AG10803 (cell line): Measurements from ENCODE around the gene C1S.

ENCODE experiments used
- DNase-seq: peaks from one replicate; pipeline ENCODE4 v3.0.0; 2010; ENCODE audit warnings: low read depth
- H3K4me3 ChIP-seq: 2 replicates; pipeline ENCODE4 v1.5.1; 2011; ENCODE audit warnings: mild to moderate bottlenecking, low read length, control low read depth
- TF ChIP-seq, protein P1 (sequence below): conservative IDR thresholded peaks from 2 replicates; pipeline ENCODE4 v1.5.1; 2011; ENCODE audit warnings: mild to moderate bottlenecking, low read length, control low read depth, inconsistent platforms

The C1S gene

DNA sequence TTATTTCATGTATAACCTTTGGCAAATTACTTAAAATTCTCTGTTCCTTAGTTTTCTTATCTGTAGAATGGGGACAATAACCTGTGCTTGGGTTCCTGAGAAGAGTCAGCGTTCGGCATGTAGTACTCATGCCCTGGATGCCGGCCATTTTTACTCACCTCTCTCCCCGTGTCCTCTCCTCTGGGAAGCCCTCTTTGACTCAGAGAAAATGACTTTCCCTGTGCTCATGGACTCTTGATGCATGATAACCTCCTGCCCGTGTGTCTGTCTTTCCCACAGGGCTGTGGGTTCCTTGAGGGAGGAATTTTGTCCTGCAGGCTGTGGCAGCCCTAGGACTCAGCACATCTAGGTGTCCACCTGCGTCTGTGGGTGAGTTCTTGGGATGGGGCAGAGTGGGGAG lies 54.3 kb downstream of the C1S start:
- no peak for DNase-seq
- TF ChIP-seq, protein P1, sequence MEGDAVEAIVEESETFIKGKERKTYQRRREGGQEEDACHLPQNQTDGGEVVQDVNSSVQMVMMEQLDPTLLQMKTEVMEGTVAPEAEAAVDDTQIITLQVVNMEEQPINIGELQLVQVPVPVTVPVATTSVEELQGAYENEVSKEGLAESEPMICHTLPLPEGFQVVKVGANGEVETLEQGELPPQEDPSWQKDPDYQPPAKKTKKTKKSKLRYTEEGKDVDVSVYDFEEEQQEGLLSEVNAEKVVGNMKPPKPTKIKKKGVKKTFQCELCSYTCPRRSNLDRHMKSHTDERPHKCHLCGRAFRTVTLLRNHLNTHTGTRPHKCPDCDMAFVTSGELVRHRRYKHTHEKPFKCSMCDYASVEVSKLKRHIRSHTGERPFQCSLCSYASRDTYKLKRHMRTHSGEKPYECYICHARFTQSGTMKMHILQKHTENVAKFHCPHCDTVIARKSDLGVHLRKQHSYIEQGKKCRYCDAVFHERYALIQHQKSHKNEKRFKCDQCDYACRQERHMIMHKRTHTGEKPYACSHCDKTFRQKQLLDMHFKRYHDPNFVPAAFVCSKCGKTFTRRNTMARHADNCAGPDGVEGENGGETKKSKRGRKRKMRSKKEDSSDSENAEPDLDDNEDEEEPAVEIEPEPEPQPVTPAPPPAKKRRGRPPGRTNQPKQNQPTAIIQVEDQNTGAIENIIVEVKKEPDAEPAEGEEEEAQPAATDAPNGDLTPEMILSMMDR, result no peak
- no peak overlapping the region for H3K4me3 ChIP-seq

DNA sequence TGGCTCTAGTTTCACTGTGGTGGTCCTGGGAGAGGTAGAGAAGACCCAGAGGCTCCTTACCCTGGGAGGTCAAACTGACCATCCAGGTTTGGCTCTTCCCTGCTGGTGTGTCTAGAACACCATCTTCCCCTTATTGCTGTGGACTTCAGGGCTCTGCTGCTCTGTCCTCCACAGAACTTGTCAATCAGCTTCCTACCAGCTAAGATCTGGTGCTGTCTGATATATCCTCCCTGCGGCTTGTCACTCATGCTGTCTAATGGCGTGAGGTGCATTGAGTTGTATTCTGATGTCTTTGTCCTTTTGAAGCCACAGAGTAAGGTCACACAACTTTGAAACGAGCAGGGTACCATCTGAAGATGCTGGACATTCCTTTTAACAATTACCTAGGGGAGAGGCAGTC lies 55.7 kb downstream of the C1S start:
- H3K4me3 ChIP-seq, result no peak overlapping the region
- TF ChIP-seq, protein P1, result no peak
- DNase-seq, result no peak

DNA sequence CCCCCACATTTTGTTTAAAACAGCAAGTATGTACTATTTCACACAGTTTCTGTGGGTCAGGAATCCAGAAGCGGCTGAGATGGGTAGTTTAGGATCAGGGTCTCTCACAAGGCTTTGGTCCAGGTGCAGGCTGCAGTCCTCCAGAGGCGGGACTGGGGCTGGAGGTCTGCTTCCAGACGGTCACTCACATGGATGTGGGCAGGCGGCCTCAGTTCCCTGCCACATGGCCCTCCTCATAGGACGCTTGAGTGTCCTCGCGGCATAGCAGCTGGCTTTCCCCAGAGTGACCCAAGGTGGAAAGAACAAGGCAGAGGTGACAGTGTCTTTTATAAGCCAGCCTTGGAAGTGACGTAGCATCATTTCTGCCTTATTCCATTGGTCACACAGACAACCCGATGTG lies 56.4 kb downstream of the C1S start:
- no peak overlapping the region for H3K4me3 ChIP-seq
- TF ChIP-seq, protein P1, result no peak
- DNase-seq, result no peak

DNA sequence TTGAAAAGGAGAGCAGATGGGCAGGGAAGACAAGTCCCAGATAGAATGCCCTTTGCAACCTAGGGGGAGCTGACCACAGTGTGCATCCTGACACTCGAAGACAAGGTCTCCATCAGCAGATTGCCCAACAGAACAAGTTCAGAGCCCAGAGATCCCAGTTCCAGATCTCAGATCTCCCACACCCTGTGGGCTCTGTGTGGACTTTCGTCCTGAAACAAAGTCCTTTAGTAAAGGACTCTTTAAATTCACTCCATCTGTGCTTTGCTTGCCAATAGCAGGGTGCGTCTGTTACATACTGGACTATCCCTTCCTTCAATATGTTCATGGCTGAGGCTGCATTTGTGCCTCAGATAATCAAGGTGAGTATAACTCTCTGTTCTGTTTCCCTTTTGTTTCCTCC lies 57.2 kb downstream of the C1S start:
- DNase-seq, result no peak
- no peak overlapping the region for H3K4me3 ChIP-seq
- TF ChIP-seq, protein P1, result no peak

DNA sequence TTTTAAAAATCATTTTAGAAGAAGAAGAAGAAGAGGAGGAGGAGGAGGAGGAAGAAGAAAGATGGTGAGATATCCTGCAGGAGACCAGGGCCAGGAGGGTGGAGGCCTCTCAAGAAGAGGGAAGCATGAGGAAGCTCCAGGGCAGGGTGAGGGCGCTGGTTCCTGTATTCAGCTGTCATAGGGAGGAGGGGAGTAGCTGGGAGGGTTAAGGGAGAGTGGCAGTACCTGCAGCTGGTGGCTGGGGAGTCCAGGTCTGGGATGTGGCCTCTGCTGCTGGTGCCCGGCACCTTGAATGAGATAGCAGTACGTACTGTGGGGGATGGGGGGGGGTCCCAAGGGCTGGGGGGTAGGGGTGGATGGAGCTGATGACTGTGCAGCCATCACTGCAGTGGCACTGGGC lies 58.4 kb downstream of the C1S start:
- TF ChIP-seq, protein P1, result no peak
- no peak overlapping the region for H3K4me3 ChIP-seq
- no peak for DNase-seq

DNA sequence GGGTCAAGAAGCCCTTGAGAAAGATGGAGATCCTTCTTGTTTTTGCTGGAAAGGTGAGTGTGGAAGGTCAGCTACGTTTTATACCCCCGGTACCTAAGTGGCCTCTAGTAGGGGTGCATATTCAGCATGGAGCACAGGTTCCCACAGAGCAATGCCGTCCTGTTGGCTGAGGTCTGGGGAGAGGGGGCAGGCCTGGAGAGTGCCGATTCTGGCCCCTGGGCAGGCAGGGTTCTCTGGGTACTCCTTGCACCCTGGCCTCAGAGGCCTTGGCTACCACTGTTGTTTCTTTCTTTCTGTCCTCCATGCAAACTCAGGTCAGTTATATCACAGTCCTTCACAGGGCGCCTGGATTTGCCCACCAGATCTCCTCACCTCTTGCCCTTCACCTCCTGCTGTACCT lies 59.6 kb downstream of the C1S start:
- TF ChIP-seq, protein P1, result no peak
- no peak for DNase-seq

More for the DNA sequence above, 59.6 kb downstream of the C1S start:
- no peak overlapping the region for H3K4me3 ChIP-seq
